Endothelial cell of umbilical vein (primary cell): ENCODE results near the gene HACD3. TPM values are rescaled to one million over a fixed set of nuclear protein-coding genes. Genes with fewer than 3 reads are reported as not detected.

Source experiments
- BruUV-seq: library from RNA; stranded (reverse); fragments of 400-500 nt; replicated peaks from 2 replicates; lab custom pipeline; 2021; lab: Mats Ljungman, UMichigan
- CTCF ChIA-PET: fragments of 300-600, 350-600 bp; sonication (Branson Sonifier 250); formaldehyde crosslinking; loops from one replicate; lab custom pipeline; 2021; ENCODE audit warnings: antibody characterized with exemption, inconsistent platforms; lab: Charles Lee
- POLR2A ChIA-PET: fragments of 300-600, 350-600 bp; sonication (Branson Sonifier 250); formaldehyde crosslinking; loops from one replicate; lab custom pipeline; 2021; ENCODE audit warnings: antibody characterized with exemption, inconsistent platforms; lab: Charles Lee
- DNase-seq: peaks from one replicate; pipeline ENCODE4 v3.0.0-alpha.2; 2011; ENCODE audit warnings: low read depth, low spot score
- FAIRE-seq: peaks from 2 replicates; lab custom pipeline; 2011; peaks lifted over from hg19 to GRCh38; lab: Jason Lieb, UNC
- H2AFZ ChIP-seq: 2 replicates; pipeline ENCODE4 v1.6.0; 2012; ENCODE audit warnings: low read depth, low read length, control low read depth, inconsistent platforms
- H3K27ac ChIP-seq: 2 replicates; pipeline ENCODE4 v1.5.1; 2011; ENCODE audit warnings: low read depth, mild to moderate bottlenecking, control low read depth, low read length, moderate library complexity; ENCODE audit not compliant: insufficient read depth
- H3K27me3 ChIP-seq, 2 experiments: 2 replicates each; pipeline versions ENCODE4 v1.6.0 to v1.6.1; 2011; ENCODE audit warnings: low read length in 2 of 2, mixed read lengths in 1 of 2; ENCODE audit not compliant: control insufficient read depth in 2 of 2, insufficient read depth in 2 of 2
- H3K36me3 ChIP-seq, 2 experiments: 2 replicates in 1 of 2; 3 replicates in 1 of 2; pipeline ENCODE4 v1.5.1; 2011; ENCODE audit warnings: low read length in 2 of 2, mild to moderate bottlenecking in 1 of 2, moderate library complexity in 1 of 2; ENCODE audit not compliant: control insufficient read depth in 2 of 2, insufficient read depth in 2 of 2; ENCODE audit errors: extremely low read depth in 1 of 2
- H3K4me1 ChIP-seq: 3 replicates; pipeline ENCODE4 v1.5.1; 2011; ENCODE audit warnings: mild to moderate bottlenecking, low read length; ENCODE audit not compliant: control insufficient read depth, insufficient read depth; ENCODE audit errors: extremely low read depth
- H3K4me2 ChIP-seq: 2 replicates; pipeline ENCODE4 v1.6.1; 2011; ENCODE audit warnings: low read length, control low read depth, mixed read lengths; ENCODE audit not compliant: insufficient read depth
- H3K4me3 ChIP-seq, 3 experiments: fragments of 200-600 bp in 1 of 3; sonication (generic), shearing (Covaris generic) in 1 of 3; replicated peaks in 1 of 3; 2 replicates each; pipeline ENCODE4 v1.5.1; 2011 to 2016; ENCODE audit warnings: control low read depth in 3 of 3, low read length in 3 of 3, mild to moderate bottlenecking in 2 of 3, inconsistent platforms in 1 of 3, low read depth in 1 of 3, moderate library complexity in 1 of 3; ENCODE audit not compliant: insufficient read depth in 1 of 3
- H3K79me2 ChIP-seq: 2 replicates; pipeline ENCODE4 v1.6.0; 2012; ENCODE audit warnings: low read length, inconsistent platforms; ENCODE audit not compliant: control insufficient read depth, insufficient read depth
- H3K9ac ChIP-seq: replicated peaks from 2 replicates; pipeline ENCODE3; 2011; ENCODE audit warnings: low read length, control low read depth; ENCODE audit not compliant: insufficient read depth; ENCODE audit errors: extremely low read depth
- H3K9me1 ChIP-seq: replicated peaks from 3 replicates; pipeline ENCODE4 v1.6.0; 2011; ENCODE audit warnings: mild to moderate bottlenecking, low read length; ENCODE audit not compliant: control insufficient read depth, insufficient read depth; ENCODE audit errors: extremely low read depth
- H3K9me3 ChIP-seq: replicated peaks from 2 replicates; pipeline ENCODE4 v1.5.1; 2012; ENCODE audit warnings: low read length, inconsistent platforms; ENCODE audit not compliant: control insufficient read depth, insufficient read depth
- H4K20me1 ChIP-seq: replicated peaks from 2 replicates; pipeline ENCODE3; 2011; ENCODE audit warnings: mild to moderate bottlenecking, low read length; ENCODE audit not compliant: control insufficient read depth, insufficient read depth; ENCODE audit errors: extremely low read depth
- EZH2 ChIP-seq: IDR thresholded peaks from 2 replicates; pipeline ENCODE4 v1.6.1; 2012; ENCODE audit warnings: borderline replicate concordance, low read depth, mild to moderate bottlenecking, moderate library complexity, low read length, inconsistent platforms; ENCODE audit not compliant: severe bottlenecking
- FOS ChIP-seq: IDR thresholded peaks from 2 replicates; pipeline ENCODE4 v1.6.1; 2011; ENCODE audit warnings: mild to moderate bottlenecking, low read length, moderate library complexity, borderline replicate concordance; ENCODE audit not compliant: insufficient read depth
- GATA2 ChIP-seq: IDR thresholded peaks from 2 replicates; pipeline ENCODE4 v1.7.0; 2011; ENCODE audit warnings: low read depth, mild to moderate bottlenecking, moderate library complexity, mixed read lengths, low read length; ENCODE audit not compliant: insufficient read length, insufficient read depth
- JUN ChIP-seq: IDR thresholded peaks from 2 replicates; pipeline ENCODE4 v1.6.1; 2011; ENCODE audit warnings: borderline replicate concordance, low read depth; ENCODE audit not compliant: insufficient read length, insufficient read depth
- MYC ChIP-seq: IDR thresholded peaks from one replicate; pipeline ENCODE4 v1.6.1; 2011; ENCODE audit warnings: mild to moderate bottlenecking, low read depth, low read length
- POLR2A ChIP-seq: IDR thresholded peaks from 2 replicates; pipeline ENCODE4 v1.6.1; 2012; ENCODE audit warnings: low read depth, mild to moderate bottlenecking, control low read depth, low read length
- POLR2AphosphoS5 ChIP-seq: IDR thresholded peaks from 2 replicates; pipeline ENCODE4 v1.6.1; 2012; ENCODE audit warnings: low read depth, mild to moderate bottlenecking, control low read depth, low read length, moderate library complexity; ENCODE audit not compliant: insufficient read depth
- dilution Hi-C: fragments of 300-500 bp; cut with MboI; formaldehyde crosslinking; loops from one replicate; pipeline ENCODE4 v1.15.0; 2019; ENCODE audit warnings: low sequenced_read_pairs; ENCODE audit not compliant: extremely low pct_ligation_motif_present
- intact Hi-C: fragments of 100-400 bp; cut with micrococcal nuclease; formaldehyde crosslinking; loops from one replicate; pipeline ENCODE4 v1.10.0; 2022
- polyA plus RNA-seq, 4 experiments: library from polyadenylated mRNA; depleted of rRNA in 3 of 4; stranded (reverse) in 3 of 4; unstranded in 1 of 4; fragments of >200 nt; gene quantifications; 2 replicates each; pipeline versions ENCODE4 v1.2.1 to v1.2.3, GENCODE V29; 2011 to 2012; ENCODE audit warnings: missing spikeins in 1 of 4
- total RNA-seq: library from RNA; stranded (reverse); gene quantifications from 2 replicates; pipeline ENCODE4 v1.2.3, GENCODE V29; 2021
- TF ChIP-seq, protein P1 (sequence below): IDR thresholded peaks from 2 replicates; pipeline ENCODE4 v1.6.1; 2011; ENCODE audit not compliant: insufficient read depth, insufficient read length
- TF ChIP-seq, protein P2 (sequence below), 2 donors: IDR thresholded peaks; 1 replicate in 1 of 2; 2 replicates in 1 of 2; pipeline ENCODE4 v1.5.1; 2011; ENCODE audit warnings: low read length in 2 of 2, mild to moderate bottlenecking in 2 of 2, moderate library complexity in 2 of 2, control low read depth in 1 of 2, inconsistent platforms in 1 of 2, low read depth in 1 of 2; ENCODE audit not compliant: insufficient read depth in 1 of 2; ENCODE audit errors: extremely low read depth in 1 of 2

HACD3 gene
- total and polyA plus RNA-seq, 2 donors (not counting 3 experiments of a cell fraction or from before 2014, with no cell fraction given): 47.4 to 61.1 TPM

DNA sequence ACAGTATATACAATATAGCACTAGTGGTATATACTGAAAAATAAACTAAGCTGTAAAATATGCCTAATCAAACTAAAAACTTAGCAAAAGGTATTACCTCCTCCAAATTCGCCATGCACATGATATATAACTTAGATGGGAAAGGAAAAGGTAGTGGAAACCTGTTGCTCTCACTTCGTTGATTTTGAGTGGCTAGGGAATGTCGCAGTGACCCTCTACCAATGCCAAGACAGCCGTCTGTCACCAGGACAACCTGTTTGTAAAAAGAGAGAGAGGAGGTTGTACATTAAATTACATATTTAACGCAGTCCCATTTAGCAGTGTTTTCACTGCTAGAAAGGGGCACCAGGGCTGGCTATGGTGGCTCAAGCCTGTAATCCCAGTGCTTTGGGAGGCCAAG lies 69.4 kb downstream of the HACD3 start:
- H3K4me2 ChIP-seq: no peak overlapping the region
- H3K27me3 ChIP-seq: no peaks in the 10 kb centered on the region
- TF ChIP-seq, protein P1, sequence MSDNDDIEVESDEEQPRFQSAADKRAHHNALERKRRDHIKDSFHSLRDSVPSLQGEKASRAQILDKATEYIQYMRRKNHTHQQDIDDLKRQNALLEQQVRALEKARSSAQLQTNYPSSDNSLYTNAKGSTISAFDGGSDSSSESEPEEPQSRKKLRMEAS: no peak
- TF ChIP-seq MYC (no peak), POLR2A (no peak), JUN (no peak), POLR2AphosphoS5 (no peak), GATA2 (no peak), FOS (no peak), EZH2 (no peak)
- TF ChIP-seq, protein P2, sequence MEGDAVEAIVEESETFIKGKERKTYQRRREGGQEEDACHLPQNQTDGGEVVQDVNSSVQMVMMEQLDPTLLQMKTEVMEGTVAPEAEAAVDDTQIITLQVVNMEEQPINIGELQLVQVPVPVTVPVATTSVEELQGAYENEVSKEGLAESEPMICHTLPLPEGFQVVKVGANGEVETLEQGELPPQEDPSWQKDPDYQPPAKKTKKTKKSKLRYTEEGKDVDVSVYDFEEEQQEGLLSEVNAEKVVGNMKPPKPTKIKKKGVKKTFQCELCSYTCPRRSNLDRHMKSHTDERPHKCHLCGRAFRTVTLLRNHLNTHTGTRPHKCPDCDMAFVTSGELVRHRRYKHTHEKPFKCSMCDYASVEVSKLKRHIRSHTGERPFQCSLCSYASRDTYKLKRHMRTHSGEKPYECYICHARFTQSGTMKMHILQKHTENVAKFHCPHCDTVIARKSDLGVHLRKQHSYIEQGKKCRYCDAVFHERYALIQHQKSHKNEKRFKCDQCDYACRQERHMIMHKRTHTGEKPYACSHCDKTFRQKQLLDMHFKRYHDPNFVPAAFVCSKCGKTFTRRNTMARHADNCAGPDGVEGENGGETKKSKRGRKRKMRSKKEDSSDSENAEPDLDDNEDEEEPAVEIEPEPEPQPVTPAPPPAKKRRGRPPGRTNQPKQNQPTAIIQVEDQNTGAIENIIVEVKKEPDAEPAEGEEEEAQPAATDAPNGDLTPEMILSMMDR (IDR thresholded peaks at IDR 0.05; ENCODE audit: extremely low read depth in 1 of 2, insufficient read depth in 1 of 2, low read depth in 1 of 2, low read length in 2 of 2): no peak
- H3K9me3 ChIP-seq: no peaks in the 10 kb centered on the region
- H3K27ac ChIP-seq: no peak overlapping the region
- BruUV-seq: no TSS peak
- no peaks in the 10 kb centered on the region for H3K4me1 ChIP-seq
- ChIA-PET CTCF (interaction anchor here (1.0 kb wide), 1 partner anchor 10 kb away, joined by 4 read pairs; no protein-coding TSS in a partner anchor), POLR2A (no interaction called here)
- intact Hi-C loops: no loop called here
- H2AFZ ChIP-seq: no peak overlapping the region
- no peaks in the 10 kb centered on the region for H4K20me1 ChIP-seq
- DNase-seq (no peak), FAIRE-seq (no peak)
- H3K9ac ChIP-seq: no peak overlapping the region
- dilution Hi-C loops: no loop called here
- peaks cover 7 to 12% of the 10 kb centered on the region in 2 experiments for H3K36me3 ChIP-seq
- no peaks in the 10 kb centered on the region for H3K79me2 ChIP-seq
- no peak overlapping the region for H3K4me3 ChIP-seq
- H3K9me1 ChIP-seq: no peaks in the 10 kb centered on the region
